Retinal pigment epithelial cell (primary cell): Measurements from ENCODE around the gene TENM3.
A peak's percentile ranks its signal among the peaks of the same experiment; 100 is the strongest.

ENCODE experiments used
- DNase-seq: peaks from one replicate; pipeline ENCODE4 v3.0.0-alpha.2; 2010; ENCODE audit warnings: low read depth
- H3K4me3 ChIP-seq: 2 replicates; pipeline ENCODE4 v1.5.1; 2011; ENCODE audit warnings: mild to moderate bottlenecking, low read length, control low read depth, moderate library complexity
- CTCF ChIP-seq: conservative IDR thresholded peaks from 2 replicates; pipeline ENCODE4 v1.5.1; 2011; ENCODE audit warnings: low read depth, low read length, control low read depth, inconsistent platforms

The TENM3 gene

DNA sequence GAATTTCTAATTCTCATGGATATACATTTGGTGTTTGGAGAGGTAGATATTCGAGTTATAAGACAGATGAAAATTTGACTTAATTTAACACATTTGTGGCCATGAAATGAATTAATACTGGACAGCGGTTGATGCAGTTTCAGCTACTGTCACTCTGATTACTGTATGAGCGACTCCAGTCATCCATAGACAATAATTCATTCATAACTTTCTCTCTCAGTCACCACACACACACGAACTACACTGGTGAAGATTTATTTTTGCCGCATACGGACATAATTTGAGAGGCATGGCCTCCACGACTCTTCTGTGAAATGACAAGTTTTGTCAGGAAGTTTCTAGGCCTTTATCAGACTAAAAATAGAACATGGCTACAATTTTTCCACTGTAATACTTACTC lies 177.0 kb downstream of the TENM3 start:
- DNase-seq, result no peak
- H3K4me3 ChIP-seq, result no peak overlapping the region
- no peak for TF ChIP-seq CTCF

- TF ChIP-seq CTCF, result no peak
- H3K4me3 ChIP-seq, result no peak overlapping the region
- no peak for DNase-seq
Measured at GRCh38 chr4:182421753-182422152, 178.6 kb downstream of the TENM3 start.

DNA sequence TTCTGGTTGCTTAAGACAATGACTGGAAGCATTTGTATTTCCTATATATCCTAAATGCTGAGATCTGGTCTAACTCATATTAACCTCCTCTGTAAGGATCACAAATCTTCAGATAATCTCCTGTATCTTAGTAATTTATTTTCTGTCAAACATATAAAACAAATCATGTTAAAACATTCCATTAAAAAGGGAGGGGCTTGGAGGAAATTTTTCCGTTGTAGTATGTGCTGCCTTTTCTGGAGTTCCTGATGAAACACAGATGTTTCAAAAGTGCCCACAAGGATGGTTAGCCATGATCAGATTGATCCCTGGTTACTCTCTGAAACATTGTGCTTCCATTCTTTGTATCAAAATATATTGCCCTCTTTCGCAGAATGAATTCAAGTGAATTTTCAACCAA lies 182.1 kb downstream of the TENM3 start:
- no peak for TF ChIP-seq CTCF
- DNase-seq, result no peak
- no peak overlapping the region for H3K4me3 ChIP-seq

DNA sequence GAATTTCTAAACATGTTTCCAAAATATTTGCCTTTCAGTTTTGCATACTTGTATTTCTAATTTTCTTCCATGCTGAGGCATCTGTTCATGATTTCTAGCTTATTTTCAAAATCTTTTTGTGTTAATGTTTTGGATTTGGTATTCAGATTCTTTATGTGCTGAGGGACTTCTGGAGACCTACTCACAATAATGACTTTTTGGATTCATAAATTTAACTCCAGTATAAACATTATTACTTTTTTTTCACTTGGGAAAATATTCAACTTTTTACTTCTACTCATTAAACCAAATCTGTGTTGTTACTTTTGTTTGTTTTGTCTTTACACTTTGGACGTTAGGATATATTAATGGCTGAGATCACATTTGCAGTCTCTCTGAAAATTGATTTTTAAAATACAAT lies 183.7 kb downstream of the TENM3 start:
- TF ChIP-seq CTCF, result no peak
- no peak for DNase-seq
- no peak overlapping the region for H3K4me3 ChIP-seq

- no peak for TF ChIP-seq CTCF
- H3K4me3 ChIP-seq, result no peak overlapping the region
- peak; percentile 44 for DNase-seq
Measured at GRCh38 chr4:182427554-182427953, 184.4 kb downstream of the TENM3 start.

- no peak for TF ChIP-seq CTCF
- no peak overlapping the region for H3K4me3 ChIP-seq
- DNase-seq, result no peak
Measured at GRCh38 chr4:182429896-182430295, 186.7 kb downstream of the TENM3 start.

DNA sequence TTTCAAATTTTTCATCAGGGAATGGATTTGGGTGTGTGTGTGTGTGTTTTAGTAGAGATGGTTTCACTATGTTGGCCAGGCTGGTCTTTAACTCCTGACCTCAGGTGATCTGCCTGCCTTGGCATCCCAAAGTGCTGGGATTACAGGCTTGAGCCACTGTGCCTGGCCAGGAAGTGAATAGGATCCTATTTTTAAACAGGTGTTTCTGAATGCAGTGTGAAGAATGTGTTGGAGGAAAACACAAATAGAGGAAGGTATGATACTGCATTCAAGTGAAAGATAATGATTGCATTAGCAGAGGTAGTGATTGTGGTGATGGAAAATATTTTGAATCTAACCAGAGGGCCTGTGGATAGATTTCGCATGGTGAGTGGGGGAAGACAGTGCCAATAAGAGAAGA lies 189.6 kb downstream of the TENM3 start:
- DNase-seq, result no peak

More for the DNA sequence above, 189.6 kb downstream of the TENM3 start:
- TF ChIP-seq CTCF, result no peak
- no peak overlapping the region for H3K4me3 ChIP-seq
